HFFc6 (cell line): ENCODE results near the gene DLX5. TPM values are rescaled to one million over a fixed set of nuclear protein-coding genes. Genes with fewer than 3 reads are reported as not detected.

Source experiments
- DNase-seq: peaks from one replicate; pipeline ENCODE4 v3.0.0-alpha.2; 2018
- H3K27ac Mint-ChIP-seq: 2 replicates; pipeline ENCODE4 v1.8.0; 2020; ENCODE audit warnings: mild to moderate bottlenecking, mixed read lengths
- H3K27me3 Mint-ChIP-seq: 2 replicates; pipeline ENCODE4 v1.8.0; 2021; ENCODE audit warnings: mild to moderate bottlenecking, moderate library complexity, mixed read lengths; ENCODE audit not compliant: insufficient read depth
- H3K36me3 Mint-ChIP-seq: 2 replicates; pipeline ENCODE4 v1.8.0; 2021; ENCODE audit warnings: low read depth, mixed read lengths
- H3K4me1 Mint-ChIP-seq: 2 replicates; pipeline ENCODE4 v1.8.0; 2020; ENCODE audit warnings: low read depth, mixed read lengths
- H3K4me3 Mint-ChIP-seq: 2 replicates; pipeline ENCODE4 v1.8.0; 2020; ENCODE audit warnings: mild to moderate bottlenecking, moderate library complexity, mixed read lengths
- H3K9me3 Mint-ChIP-seq: 2 replicates; pipeline ENCODE4 v1.8.0; 2020; ENCODE audit warnings: mild to moderate bottlenecking, mixed read lengths
- CTCF ChIP-seq: fragments of 200-600 bp; sonication (generic); IDR thresholded peaks from 2 replicates; pipeline ENCODE4 v1.5.0; 2021; ENCODE audit warnings: antibody characterized with exemption, mild to moderate bottlenecking
- total RNA-seq, 6 experiments: library from RNA; stranded (reverse); fragmentation: NEBNext Ultra II Directional; extraction: Animal tissue kit (Norgen Biotek cat#: 25700); gene quantifications; 2 replicates in 1 of 6; 3 replicates in 5 of 6; pipeline ENCODE4 v1.2.3, GENCODE V29; 2021

DLX5 gene
- total RNA-seq, 6 experiments from 2014 or later: not detected

DNA sequence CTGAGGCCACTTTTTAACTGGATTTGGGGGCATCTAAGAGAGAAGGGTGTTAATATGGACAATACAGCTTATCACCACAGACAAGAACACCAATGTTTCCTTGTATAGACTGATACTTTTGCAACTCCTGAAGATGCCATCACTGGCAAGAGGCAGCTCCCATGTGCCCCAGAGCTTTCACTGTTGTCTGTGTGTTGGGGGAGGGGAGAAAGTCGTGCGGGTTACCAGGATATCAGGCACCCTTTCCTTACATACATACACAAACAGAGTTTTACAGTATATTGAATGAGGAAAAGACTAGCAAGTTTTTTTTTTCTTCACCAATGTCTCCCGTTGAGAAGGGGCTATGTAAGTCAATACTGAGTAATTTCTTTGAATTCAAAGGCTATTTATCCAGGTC, 23.4 kb downstream of the DLX5 start:
- peaks cover 69% of the 10 kb centered on the region for H3K27me3 Mint-ChIP-seq
- no peak for TF ChIP-seq CTCF
- H3K4me3 Mint-ChIP-seq: no peak overlapping the region
- no peaks in the 10 kb centered on the region for H3K9me3 Mint-ChIP-seq
- no peaks in the 10 kb centered on the region for H3K4me1 Mint-ChIP-seq
- no peak for DNase-seq
- no peaks in the 10 kb centered on the region for H3K36me3 Mint-ChIP-seq
- no peak overlapping the region for H3K27ac Mint-ChIP-seq

GRCh38 chr7:96998744-96999143, 25.9 kb downstream of the DLX5 start:
- Mint-ChIP-seq H3K4me1 (no peaks in the 10 kb centered on the region), H3K27me3 (peaks cover 60% of the 10 kb centered on the region), H3K27ac (no peak overlapping the region), H3K36me3 (no peaks in the 10 kb centered on the region), H3K9me3 (no peaks in the 10 kb centered on the region), H3K4me3 (no peak overlapping the region)
- DNase-seq: no peak
- TF ChIP-seq CTCF: no peak

- H3K27me3 Mint-ChIP-seq: peaks cover 56% of the 10 kb centered on the region
Measured at GRCh38 chr7:96998333-96998732, 26.3 kb downstream of the DLX5 start.

DNA sequence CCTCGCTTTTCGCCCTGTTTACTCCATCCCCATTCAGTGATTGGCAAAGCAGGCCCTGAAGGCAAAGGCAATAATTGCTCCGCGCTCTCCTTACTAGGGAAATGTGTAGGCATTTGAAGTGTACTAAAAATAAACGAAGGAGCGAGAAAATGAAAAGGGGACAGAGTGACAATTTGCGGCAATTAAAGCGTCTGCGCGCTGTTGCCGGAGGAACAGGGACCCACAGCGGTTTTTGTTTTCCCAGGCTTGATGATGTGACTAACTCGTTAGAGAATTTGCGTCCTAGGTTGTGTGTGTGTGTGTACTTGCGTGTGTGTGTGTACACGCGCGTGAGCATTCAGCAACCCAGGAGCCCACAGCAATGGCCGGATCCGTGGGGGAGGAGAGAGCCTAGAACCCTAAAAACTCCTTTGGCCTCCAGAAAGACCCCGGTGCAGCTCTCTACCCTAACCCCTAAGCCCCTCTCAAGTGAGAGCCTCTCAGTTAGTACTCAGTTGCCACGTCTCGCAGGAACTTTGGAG, 27.1 kb downstream of the DLX5 start:
- DNase-seq: no peak
- Mint-ChIP-seq H3K4me1 (no peaks in the 10 kb centered on the region), H3K9me3 (no peaks in the 10 kb centered on the region), H3K27me3 (peaks cover 54% of the 10 kb centered on the region), H3K36me3 (no peaks in the 10 kb centered on the region), H3K27ac (no peak overlapping the region), H3K4me3 (no peak overlapping the region)
- TF ChIP-seq CTCF: no peak

More at GRCh38 chr7:96998333-96998732, 26.3 kb downstream of the DLX5 start:
- Mint-ChIP-seq H3K9me3 (no peaks in the 10 kb centered on the region), H3K4me3 (no peak overlapping the region), H3K36me3 (no peaks in the 10 kb centered on the region), H3K27ac (no peak overlapping the region), H3K4me1 (no peaks in the 10 kb centered on the region)
- no peak for DNase-seq
- TF ChIP-seq CTCF: no peak

- Mint-ChIP-seq H3K9me3 (no peaks in the 10 kb centered on the region), H3K4me3 (no peak overlapping the region), H3K36me3 (no peaks in the 10 kb centered on the region), H3K27ac (no peak overlapping the region), H3K4me1 (no peaks in the 10 kb centered on the region), H3K27me3 (peaks cover 53% of the 10 kb centered on the region)
- no peak for TF ChIP-seq CTCF
- DNase-seq: no peak
Measured at GRCh38 chr7:96996958-96997511, 27.6 kb downstream of the DLX5 start.
